AG10803 (cell line): ENCODE results near the gene IQCK.
"Not testable (repeated sequence)": the region's sequence is repeated elsewhere in the genome, so short reads cannot be mapped to it uniquely, and the experiment has no call there.

Source experiments
- DNase-seq: peaks from one replicate; pipeline ENCODE4 v3.0.0; 2010; ENCODE audit warnings: low read depth
- H3K4me3 ChIP-seq: 2 replicates; pipeline ENCODE4 v1.5.1; 2011; ENCODE audit warnings: mild to moderate bottlenecking, low read length, control low read depth
- CTCF ChIP-seq: conservative IDR thresholded peaks from 2 replicates; pipeline ENCODE4 v1.5.1; 2011; ENCODE audit warnings: mild to moderate bottlenecking, low read length, control low read depth, inconsistent platforms

IQCK gene

GRCh38 chr16:19717741-19718623 is at the start of gene IQCK, which contains the start of gene KNOP1:
IQCK (plus strand) TSS chr16:19718271; CDS start chr16:19718307, 36 bp downstream.
KNOP1 (minus strand) TSS chr16:19718227; CDS start chr16:19715035, 3,192 bp downstream.
- TF ChIP-seq CTCF, result peak; percentile 21; the same call in 1 of the 2 replicates
- peak; percentile 85 for DNase-seq
- H3K4me3 ChIP-seq, result peak within 1 kb of the TSS; percentile 98

- TF ChIP-seq CTCF, result no peak
- no peak overlapping the region for H3K4me3 ChIP-seq
These were observed 45.7 kb upstream of the IQCK start for GRCh38 chr16:19672378-19672777.

GRCh38 chr16:19674485-19674884 is 43.6 kb upstream of the IQCK start:
- DNase-seq, result no peak
- no peak for TF ChIP-seq CTCF
- no peak overlapping the region for H3K4me3 ChIP-seq

More at GRCh38 chr16:19672378-19672777, 45.7 kb upstream of the IQCK start:
- no peak for DNase-seq

- no peak for TF ChIP-seq CTCF
- DNase-seq, result no peak
- H3K4me3 ChIP-seq, result no peak overlapping the region
These were observed 40.7 kb upstream of the IQCK start for GRCh38 chr16:19677402-19677801.

- H3K4me3 ChIP-seq, result no peak overlapping the region
- DNase-seq, result peak; percentile 46
- TF ChIP-seq CTCF, result no peak
These were observed 39.3 kb upstream of the IQCK start for GRCh38 chr16:19678804-19679203.

GRCh38 chr16:19679281-19679680 is 38.8 kb upstream of the IQCK start:
- H3K4me3 ChIP-seq, DNase-seq: not testable (repeated sequence)

GRCh38 chr16:19680881-19681340 is 37.2 kb upstream of the IQCK start:
- no peak for DNase-seq
- H3K4me3 ChIP-seq, result no peak overlapping the region
- TF ChIP-seq CTCF, result no peak
